Measurements from ENCODE around the gene SCAPER.

SCAPER gene

GRCh38 chr15:76354823-76355440 lies 550.2 kb downstream of the SCAPER start:
- DNase-seq (ENCODE audit: low spot score) = no peak

- DNase-seq (ENCODE audit: low spot score) = no peak
Observed at GRCh38 chr15:76353903-76354302, 551.2 kb downstream of the SCAPER start.

GRCh38 chr15:76353023-76353577 lies 552.0 kb downstream of the SCAPER start:
- DNase-seq (ENCODE audit: low spot score) = no peak

GRCh38 chr15:76349301-76350070 lies 555.7 kb downstream of the SCAPER start:
- no peak for DNase-seq (ENCODE audit: low spot score)

- no peak for DNase-seq (ENCODE audit: low spot score)
Observed at GRCh38 chr15:76347482-76348055, 557.6 kb downstream of the SCAPER start.

- no peak for DNase-seq (ENCODE audit: low spot score)
Observed at GRCh38 chr15:76346669-76347481, 558.3 kb downstream of the SCAPER start.

GRCh38 chr15:76345880-76346668 lies 559.1 kb downstream of the SCAPER start:
- no peak for DNase-seq (ENCODE audit: low spot score)

GRCh38 chr15:76345583-76345879 lies 559.6 kb downstream of the SCAPER start:
- DNase-seq (ENCODE audit: low spot score) = no peak

GRCh38 chr15:76344893-76345582 lies 560.1 kb downstream of the SCAPER start:
- no peak for DNase-seq (ENCODE audit: low spot score)

GRCh38 chr15:76343313-76343996 lies 561.7 kb downstream of the SCAPER start:
- DNase-seq (ENCODE audit: low spot score) = no peak

- no peak for DNase-seq (ENCODE audit: low spot score)
Observed at GRCh38 chr15:76342382-76343201, 562.5 kb downstream of the SCAPER start.

- no peak for DNase-seq (ENCODE audit: low spot score)
Observed at GRCh38 chr15:76342058-76342381, 563.1 kb downstream of the SCAPER start.

GRCh38 chr15:76341366-76342057 lies 563.6 kb downstream of the SCAPER start:
- no peak for DNase-seq (ENCODE audit: low spot score)

- no peak for DNase-seq (ENCODE audit: low spot score)
Observed at GRCh38 chr15:76340803-76341365, 564.3 kb downstream of the SCAPER start.

GRCh38 chr15:76340198-76340802 lies 564.8 kb downstream of the SCAPER start:
- no peak for DNase-seq (ENCODE audit: low spot score)

GRCh38 chr15:76339305-76340197 lies 565.6 kb downstream of the SCAPER start:
- DNase-seq (ENCODE audit: low spot score) = no peak
